Heart right ventricle (tissue), 16 donors: ENCODE results near the gene DGKB. TPM values are rescaled to one million over a fixed set of nuclear protein-coding genes. Genes with fewer than 3 reads are reported as not detected.

Experiments
- ATAC-seq, 8 donors: fragments of 200-7000 bp; cut with Tn5 transposase; one replicate each; pipeline ENCODE4 v1.9.1; 2020; ENCODE audit warnings: mild to moderate bottlenecking in 8 of 8, moderate library complexity in 8 of 8, moderate number of reproducible peaks in 1 of 8
- DNase-seq, 2 donors: peaks; one replicate each; pipeline ENCODE4 v3.0.0-alpha.2; 2020
- H3K27ac ChIP-seq, 10 donors: fragments of 200-600 bp; sonication (generic) in 2 of 10; one replicate each; pipeline versions ENCODE4 v1.5.0 to v1.8.0; 2020 to 2022; ENCODE audit warnings: mild to moderate bottlenecking in 3 of 10
- H3K27me3 ChIP-seq, 7 donors: fragments of 200-600 bp; one replicate each; pipeline ENCODE4 v1.8.0; 2021 to 2022; ENCODE audit warnings: mild to moderate bottlenecking in 2 of 7
- H3K36me3 ChIP-seq, 9 donors: fragments of 200-600 bp; sonication (generic) in 1 of 9; one replicate each; pipeline versions ENCODE4 v1.5.0 to v1.8.0; 2020 to 2022; ENCODE audit warnings: mild to moderate bottlenecking in 2 of 9
- H3K4me1 ChIP-seq, 9 donors: fragments of 200-600 bp; sonication (generic) in 1 of 9; one replicate each; pipeline versions ENCODE4 v1.5.0 to v1.8.0; 2020 to 2022; ENCODE audit warnings: mild to moderate bottlenecking in 4 of 9
- H3K4me3 ChIP-seq, 10 donors: fragments of 200-600 bp; sonication (generic) in 2 of 10; one replicate each; pipeline versions ENCODE4 v1.5.0 to v1.8.0; 2020 to 2022; ENCODE audit warnings: mild to moderate bottlenecking in 7 of 10, moderate library complexity in 2 of 10
- H3K9me3 ChIP-seq, 11 donors: fragments of 200-600 bp in 10 of 11; sonication (generic) in 2 of 11; one replicate each; pipeline versions ENCODE4 v1.5.0 to v1.8.0; 2013 to 2022; ENCODE audit warnings: mild to moderate bottlenecking in 2 of 11, control low read depth in 1 of 11, moderate library complexity in 1 of 11
- CTCF ChIP-seq, 9 donors: fragments of 200-600 bp; sonication (generic) in 2 of 9; IDR thresholded peaks; one replicate each; pipeline versions ENCODE4 v1.5.0 to v1.8.0; 2021 to 2022; ENCODE audit warnings: antibody characterized with exemption in 9 of 9, mild to moderate bottlenecking in 5 of 9, moderate library complexity in 1 of 9
- WGBS, 2 donors: extraction: QIAGEN DNeasy Blood & Tissue Kit; methylation state at CpG; one replicate each; pipeline ENCODE4 v1.1.7; 2013; ENCODE audit warnings: inconsistent platforms in 1 of 2; 5-methylcytosine and 5-hydroxymethylcytosine counted together
- intact Hi-C, 10 donors: fragments of 100-400 bp; cut with DNase I; formaldehyde crosslinking; loops; one replicate each; pipeline versions ENCODE4 v1.11.1 to v1.14.2; 2022
- polyA plus RNA-seq, 2 donors: library from polyadenylated mRNA; stranded (reverse); fragments of 200-250 nt; gene quantifications; one replicate each; pipeline ENCODE4 v1.2.3, GENCODE V29; 2013
- total RNA-seq, 10 donors: library from RNA; stranded (reverse); fragmentation: NEBNext Ultra II Directional in 3 of 10; extraction: Animal tissue kit (Norgen Biotek cat#: 25700) in 3 of 10; gene quantifications; one replicate each; pipeline versions ENCODE4 v1.2.1 to v1.2.4, GENCODE V29; 2021 to 2023
- donor health status: Arrhythmogenic right ventricular cardiomyopathy.
- donor health status: ischemic (EF 13 %, LVEDD 7.1; RV severe dilation, severe dysfunction).
- donor health status: healthy with polysubstance abuse.
- donor health status: DM: no; HTN: yes; CAD: no.
- donor health status: DM: no; HTN: no; CAD: no.
- donor health status: ischemic (EF 25% LVEDD 6.9; RV normal size, moderate dysfunction).
- donor health status: ischemic (EF 25% LVEDD 5.7; RV mildly dilated, moderate dysfunction).
- donor health status: healthy.
- donor health status: DM: yes; HTN: yes; CAD: no.
- donor health status: Ischemic cardiomyopathy.
- donor health status: ischemic (EF 35%, LVEDD 5.7; RV mildly dilated, moderate dysfunction).
- donor health status: nonischemic (EF 11% LVEDD 7.7; RV severe dilation, severe dysfunction).
- donor health status: DM: yes; HTN: yes; CAD: no.
- donor health status: PGD.
- donor health status: ischemic (EF 29% LVEDD 5.4; RV normal size, mild dysfunction).
- donor health status: nonischemic (EF 23%, LVEDD 6.1; RV moderate dilation, normal function).

DGKB gene
- total and polyA plus RNA-seq, 12 donors: under 0.01 to 1.2 (median 0.77) TPM

GRCh38 chr7:14207138-14207537 lies 695.4 kb downstream of the DGKB start:
- no peaks in the 10 kb centered on the region for H3K36me3 ChIP-seq
- peak overlapping the region in 6 of 10 donors; percentile 22 to 72 (median 37) for H3K27ac ChIP-seq
- DNase-seq (peak in 1 of 2 donors; percentile 6), ATAC-seq (peak in 7 of 8 donors; percentile 52 to 96 (median 93))
- TF ChIP-seq CTCF (IDR thresholded peaks at IDR 0.05): no peak
- no peaks in the 10 kb centered on the region for H3K27me3 ChIP-seq
- 20 to 42% methylated on average over 4 of the region's 4 CpGs for WGBS, 2 donors
- no peak overlapping the region for H3K4me3 ChIP-seq
- H3K4me1 ChIP-seq: peaks cover 0 to 9% (median 0%) of the 10 kb centered on the region in 9 donors
- intact Hi-C loops: no loop called here
- no peaks in the 10 kb centered on the region for H3K9me3 ChIP-seq

DNA sequence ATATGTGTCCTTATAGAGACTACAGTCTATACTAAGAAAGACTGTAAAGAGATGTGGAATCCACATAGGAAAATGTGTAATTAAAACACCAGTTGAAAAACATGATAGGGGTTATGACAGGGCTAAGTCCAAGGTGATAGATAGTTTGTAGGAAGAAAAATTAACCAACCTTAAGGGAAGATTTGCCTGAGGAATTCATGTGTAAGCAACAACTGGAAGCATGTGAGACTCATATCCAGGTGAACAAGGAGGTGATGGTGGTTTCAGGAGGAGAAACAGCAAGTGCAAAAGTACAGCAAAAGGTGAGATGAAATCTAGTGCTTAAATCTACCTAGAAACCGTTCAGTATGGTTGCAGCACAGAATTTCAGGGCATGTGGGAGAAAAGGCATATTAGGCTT lies 696.4 kb downstream of the DGKB start:
- peak overlapping the region in 1 of 10 donors; percentile 72 for H3K27ac ChIP-seq
- WGBS, 2 donors: 69 to 80% methylated on average over 1 of the region's 1 CpG
- intact Hi-C loops: no loop called here

DNA sequence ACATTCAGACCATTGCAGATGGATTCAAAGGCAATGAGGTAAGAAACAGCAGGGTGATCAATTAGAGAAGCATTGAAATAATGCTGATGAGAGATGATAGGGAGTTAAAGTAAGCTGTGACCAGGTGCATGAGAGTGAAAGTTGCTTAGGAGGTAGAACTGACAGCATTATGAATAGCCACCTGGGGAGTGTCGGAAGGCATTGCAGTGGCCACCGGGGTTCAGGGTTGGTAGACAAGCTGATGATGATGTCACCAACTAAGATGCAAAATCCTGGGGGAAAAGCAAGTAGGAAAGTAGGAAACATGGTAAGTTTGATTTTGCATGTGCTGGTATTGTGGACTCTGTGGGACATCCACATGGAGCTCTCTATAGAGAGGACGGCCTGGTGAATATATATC lies 701.2 kb downstream of the DGKB start:
- intact Hi-C loops: no loop called here
- Histone ChIP-seq H3K4me3 (no peak overlapping the region), H3K4me1 (peaks cover 2 to 16% (median 13%) of the 10 kb centered on the region in 9 donors), H3K9me3 (peaks cover 0 to 26% (median 5%) of the 10 kb centered on the region in 11 donors), H3K27me3 (no peaks in the 10 kb centered on the region), H3K36me3 (no peaks in the 10 kb centered on the region), H3K27ac (no peak overlapping the region)
- ATAC-seq: no peak
- no peak for TF ChIP-seq CTCF (IDR thresholded peaks at IDR 0.05)
- WGBS, 2 donors: 89 to 90% methylated on average over 3 of the region's 3 CpGs
- no peak for DNase-seq

More for the DNA sequence above, 696.4 kb downstream of the DGKB start:
- DNase-seq (no peak), ATAC-seq (no peak)
- H3K4me1 ChIP-seq: peaks cover 0 to 9% (median 0%) of the 10 kb centered on the region in 9 donors
- no peak for TF ChIP-seq CTCF (IDR thresholded peaks at IDR 0.05)
- no peaks in the 10 kb centered on the region for H3K27me3 ChIP-seq
- no peak overlapping the region for H3K4me3 ChIP-seq
- H3K36me3 ChIP-seq: no peaks in the 10 kb centered on the region
- no peaks in the 10 kb centered on the region for H3K9me3 ChIP-seq

GRCh38 chr7:14199336-14199735 lies 703.2 kb downstream of the DGKB start:
- intact Hi-C loops: loop anchor here in 3 of 10 donors (5.0 to 10.0 kb wide), 3 partner anchors 207 to 255 kb away; partner anchors contain the start of gene ETV1 (in 1 of the 3)
- TF ChIP-seq CTCF (IDR thresholded peaks at IDR 0.05): no peak
- 90 to 97% methylated on average over 2 of the region's 2 CpGs for WGBS, 2 donors

More at GRCh38 chr7:14199336-14199735, 703.2 kb downstream of the DGKB start:
- Histone ChIP-seq H3K4me3 (no peak overlapping the region), H3K36me3 (no peaks in the 10 kb centered on the region), H3K27me3 (no peaks in the 10 kb centered on the region), H3K27ac (no peak overlapping the region), H3K9me3 (peaks cover 0 to 26% (median 5%) of the 10 kb centered on the region in 11 donors), H3K4me1 (peaks cover 2 to 27% (median 18%) of the 10 kb centered on the region in 9 donors)
- DNase-seq: no peak
- ATAC-seq: no peak
